ENCODE measurements around the gene GP9. TPM values are rescaled to one million over a fixed set of nuclear protein-coding genes. Genes with fewer than 3 reads are reported as not detected.

Gene GP9
- total RNA-seq, 6 experiments from 2014 or later: 0.50 TPM; not detected in 5

GRCh38 chr3:129047553-129047839 is 13.1 kb upstream of the GP9 start:
- H3K9me3 ChIP-seq: no peaks in the 10 kb centered on the region
- TF ChIP-seq CTCF (IDR thresholded peaks at IDR 0.05) (no peak), POLR2A (IDR thresholded peaks at IDR 0.05) (no peak)
- no CpG with 5 or more reads among the region's 6 CpGs for WGBS (ENCODE audit: insufficient coverage, low coverage, low lambda C conversion rate, missing lambda C conversion rate)
- no peaks in the 10 kb centered on the region for H3K36me3 ChIP-seq
- peaks cover 0 to 11% (median 4%) of the 10 kb centered on the region in 4 donors for H3K4me1 ChIP-seq
- H3K27me3 ChIP-seq: no peaks in the 10 kb centered on the region
- ATAC-seq (no peak), DNase-seq (no peak)
- H3K27ac ChIP-seq: no peak overlapping the region
- intact Hi-C loops (cut with DNase I): no loop called here
- no peak overlapping the region for H3K4me3 ChIP-seq

GRCh38 chr3:129050556-129051295 is 9.9 kb upstream of the GP9 start:
- no peak for TF ChIP-seq POLR2A (IDR thresholded peaks at IDR 0.05)
- TF ChIP-seq CTCF (IDR thresholded peaks at IDR 0.05): no peak
- 87% methylated on average over 3 of the region's 12 CpGs for WGBS (ENCODE audit: insufficient coverage, low coverage, low lambda C conversion rate, missing lambda C conversion rate)
- peaks cover 0 to 16% (median 9%) of the 10 kb centered on the region in 4 donors for H3K4me1 ChIP-seq
- H3K4me3 ChIP-seq: no peak overlapping the region
- DNase-seq (peak in 1 of 3 donors; percentile 36), ATAC-seq (no peak)
- intact Hi-C loops (cut with DNase I): no loop called here
- no peak overlapping the region for H3K27ac ChIP-seq
- no peaks in the 10 kb centered on the region for H3K36me3 ChIP-seq
- H3K9me3 ChIP-seq: no peaks in the 10 kb centered on the region
- no peaks in the 10 kb centered on the region for H3K27me3 ChIP-seq

GRCh38 chr3:129051871-129052340 is 8.7 kb upstream of the GP9 start:
- no peak for DNase-seq
- intact Hi-C loops (cut with DNase I): no loop called here
- 67% methylated on average over 3 of the region's 5 CpGs for WGBS (ENCODE audit: insufficient coverage, low coverage, low lambda C conversion rate, missing lambda C conversion rate)
- Histone ChIP-seq H3K4me3 (no peak overlapping the region), H3K9me3 (no peaks in the 10 kb centered on the region), H3K36me3 (no peaks in the 10 kb centered on the region), H3K27me3 (no peaks in the 10 kb centered on the region), H3K27ac (no peak overlapping the region), H3K4me1 (peaks cover 0 to 14% (median 8%) of the 10 kb centered on the region in 4 donors)
- TF ChIP-seq CTCF (IDR thresholded peaks at IDR 0.05) (no peak), POLR2A (IDR thresholded peaks at IDR 0.05) (no peak)
- ATAC-seq: no peak

- no peaks in the 10 kb centered on the region for H3K9me3 ChIP-seq
- H3K4me3 ChIP-seq: no peak overlapping the region
- peak overlapping the region in 2 of 3 donors; percentile 11 to 71 for H3K27ac ChIP-seq
- peaks cover 0 to 14% (median 8%) of the 10 kb centered on the region in 4 donors for H3K4me1 ChIP-seq
- H3K36me3 ChIP-seq: no peaks in the 10 kb centered on the region
- TF ChIP-seq CTCF (IDR thresholded peaks at IDR 0.05) (peak in 2 of 4 donors; percentile 15 to 32), POLR2A (IDR thresholded peaks at IDR 0.05) (no peak)
- DNase-seq (peak; percentile 52 to 79 (median 75)), ATAC-seq (peak; percentile 74 to 80 (median 77))
- H3K27me3 ChIP-seq: no peaks in the 10 kb centered on the region
- WGBS (ENCODE audit: insufficient coverage, low coverage, low lambda C conversion rate, missing lambda C conversion rate): 31% methylated on average over 5 of the region's 6 CpGs
- intact Hi-C loops (cut with DNase I): no loop called here
Observed at GRCh38 chr3:129052675-129053074, 7.9 kb upstream of the GP9 start.
